Astrocyte (in vitro differentiated cells and primary cell): ENCODE results near the gene ITGA1. TPM values are rescaled to one million over a fixed set of nuclear protein-coding genes. Genes with fewer than 3 reads are reported as not detected.
A peak's percentile ranks its signal among the peaks of the same experiment; 100 is the strongest.

Experiments
- DNase-seq: peaks from one replicate; pipeline ENCODE4 v3.0.0-alpha.2; 2010; ENCODE audit warnings: low read depth
- FAIRE-seq: peaks from 2 replicates; lab custom pipeline; 2011; peaks lifted over from hg19 to GRCh38; lab: Jason Lieb, UNC
- H2AFZ ChIP-seq: 2 replicates; pipeline ENCODE4 v1.6.0; 2012; ENCODE audit warnings: low read depth, low read length, inconsistent platforms
- H3K27ac ChIP-seq: 2 replicates; pipeline ENCODE4 v1.5.1; 2011; ENCODE audit warnings: low read depth, low read length, inconsistent platforms
- H3K27me3 ChIP-seq: 2 replicates; pipeline ENCODE4 v1.6.0; 2011; ENCODE audit warnings: low read length, inconsistent platforms; ENCODE audit not compliant: insufficient read depth
- H3K36me3 ChIP-seq: 2 replicates; pipeline ENCODE4 v1.5.1; 2011; ENCODE audit warnings: low read length, inconsistent platforms; ENCODE audit not compliant: insufficient read depth
- H3K4me1 ChIP-seq: 2 replicates; pipeline ENCODE4 v1.5.1; 2011; ENCODE audit warnings: low read length, inconsistent platforms; ENCODE audit not compliant: insufficient read depth
- H3K4me2 ChIP-seq: 2 replicates; pipeline ENCODE4 v1.6.0; 2012; ENCODE audit warnings: low read length, inconsistent platforms
- H3K4me3 ChIP-seq: 2 replicates; pipeline ENCODE4 v1.5.1; 2011; ENCODE audit warnings: low read depth, mild to moderate bottlenecking, low read length, inconsistent platforms; ENCODE audit not compliant: insufficient read depth
- H3K79me2 ChIP-seq: 2 replicates; pipeline ENCODE4 v1.6.0; 2012; ENCODE audit warnings: mild to moderate bottlenecking, low read length, inconsistent platforms; ENCODE audit not compliant: insufficient read depth
- H3K9ac ChIP-seq: 2 replicates; pipeline ENCODE4 v1.6.0; 2012; ENCODE audit warnings: mild to moderate bottlenecking, low read length, inconsistent platforms
- H3K9me3 ChIP-seq: 2 replicates; pipeline ENCODE4 v1.5.1; 2012; ENCODE audit warnings: low read depth, mild to moderate bottlenecking, low read length, inconsistent platforms; ENCODE audit not compliant: insufficient read depth
- H4K20me1 ChIP-seq: 2 replicates; pipeline ENCODE4 v1.6.0; 2012; ENCODE audit warnings: low read length, inconsistent platforms; ENCODE audit not compliant: insufficient read depth
- H3K27ac Mint-ChIP-seq: one replicate; pipeline ENCODE4 v1.8.0; 2021; ENCODE audit warnings: mild to moderate bottlenecking, mixed read lengths; ENCODE audit not compliant: unreplicated experiment
- H3K27me3 Mint-ChIP-seq: one replicate; pipeline ENCODE4 v1.8.0; 2021; ENCODE audit warnings: low read depth, mixed read lengths; ENCODE audit not compliant: unreplicated experiment
- H3K36me3 Mint-ChIP-seq: one replicate; pipeline ENCODE4 v1.8.0; 2021; ENCODE audit warnings: low read depth, mixed read lengths; ENCODE audit not compliant: unreplicated experiment
- H3K4me1 Mint-ChIP-seq: one replicate; pipeline ENCODE4 v1.8.0; 2021; ENCODE audit warnings: low read depth, mixed read lengths; ENCODE audit not compliant: unreplicated experiment
- H3K4me3 Mint-ChIP-seq: one replicate; pipeline ENCODE4 v1.8.0; 2021; ENCODE audit warnings: mild to moderate bottlenecking, moderate library complexity, mixed read lengths; ENCODE audit not compliant: unreplicated experiment
- H3K9me3 Mint-ChIP-seq: one replicate; pipeline ENCODE4 v1.8.0; 2021; ENCODE audit warnings: mild to moderate bottlenecking, mixed read lengths; ENCODE audit not compliant: unreplicated experiment
- EZH2 ChIP-seq: IDR thresholded peaks from 2 replicates; pipeline ENCODE4 v1.6.1; 2012; ENCODE audit warnings: mild to moderate bottlenecking, low read length, inconsistent platforms; ENCODE audit not compliant: insufficient read depth
- total RNA-seq: library from RNA; stranded (reverse); gene quantifications from 2 replicates; pipeline ENCODE4 v1.2.1, GENCODE V29; 2021
- TF ChIP-seq, protein P1 (sequence below): IDR thresholded peaks from 2 replicates; pipeline ENCODE4 v1.5.1; 2011; ENCODE audit warnings: low read depth, mild to moderate bottlenecking, inconsistent platforms, low read length, moderate library complexity; ENCODE audit not compliant: insufficient read depth

Gene ITGA1
- total RNA-seq, 1 donor from 2014 or later = 73.7 TPM

DNA sequence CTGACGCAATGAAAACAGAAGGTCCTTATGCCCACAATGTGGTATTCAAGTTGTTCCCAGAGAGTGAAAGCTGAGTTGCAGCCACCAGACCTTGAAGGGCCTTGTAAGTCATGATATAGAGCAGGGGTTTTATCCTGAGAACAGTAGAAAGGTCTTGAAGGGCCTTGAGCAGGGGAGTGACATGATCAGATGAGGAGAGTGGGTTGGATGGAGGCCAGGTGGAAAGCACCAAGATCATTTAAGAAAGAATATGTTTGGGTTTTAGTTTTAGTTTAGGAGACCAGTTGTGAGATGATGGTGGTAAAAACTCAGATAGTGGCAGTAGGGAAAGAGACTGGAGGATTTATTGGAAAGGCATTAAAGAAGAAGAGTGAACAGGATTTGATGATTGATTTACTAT lies 207.4 kb downstream of the ITGA1 start:
- Histone ChIP-seq H3K9me3 (no peaks in the 10 kb centered on the region), H3K36me3 (peaks cover 9% of the 10 kb centered on the region), H3K27ac (no peak overlapping the region), H3K4me3 (no peak overlapping the region), H3K27me3 (no peaks in the 10 kb centered on the region), H3K79me2 (peaks cover 76% of the 10 kb centered on the region), H3K4me1 (peaks cover 8% of the 10 kb centered on the region), H3K4me2 (no peak overlapping the region), H3K9ac (no peak overlapping the region), H2AFZ (no peak overlapping the region), H4K20me1 (peaks cover 12% of the 10 kb centered on the region)
- H3K4me3 Mint-ChIP-seq = no peak overlapping the region
- H3K27ac Mint-ChIP-seq = no peak overlapping the region
- DNase-seq (no peak), FAIRE-seq (no peak)
- H3K4me1 Mint-ChIP-seq = peaks cover 12% of the 10 kb centered on the region
- H3K27me3 Mint-ChIP-seq = no peaks in the 10 kb centered on the region
- TF ChIP-seq, protein P1, sequence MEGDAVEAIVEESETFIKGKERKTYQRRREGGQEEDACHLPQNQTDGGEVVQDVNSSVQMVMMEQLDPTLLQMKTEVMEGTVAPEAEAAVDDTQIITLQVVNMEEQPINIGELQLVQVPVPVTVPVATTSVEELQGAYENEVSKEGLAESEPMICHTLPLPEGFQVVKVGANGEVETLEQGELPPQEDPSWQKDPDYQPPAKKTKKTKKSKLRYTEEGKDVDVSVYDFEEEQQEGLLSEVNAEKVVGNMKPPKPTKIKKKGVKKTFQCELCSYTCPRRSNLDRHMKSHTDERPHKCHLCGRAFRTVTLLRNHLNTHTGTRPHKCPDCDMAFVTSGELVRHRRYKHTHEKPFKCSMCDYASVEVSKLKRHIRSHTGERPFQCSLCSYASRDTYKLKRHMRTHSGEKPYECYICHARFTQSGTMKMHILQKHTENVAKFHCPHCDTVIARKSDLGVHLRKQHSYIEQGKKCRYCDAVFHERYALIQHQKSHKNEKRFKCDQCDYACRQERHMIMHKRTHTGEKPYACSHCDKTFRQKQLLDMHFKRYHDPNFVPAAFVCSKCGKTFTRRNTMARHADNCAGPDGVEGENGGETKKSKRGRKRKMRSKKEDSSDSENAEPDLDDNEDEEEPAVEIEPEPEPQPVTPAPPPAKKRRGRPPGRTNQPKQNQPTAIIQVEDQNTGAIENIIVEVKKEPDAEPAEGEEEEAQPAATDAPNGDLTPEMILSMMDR = no peak
- no peak for TF ChIP-seq EZH2
- H3K9me3 Mint-ChIP-seq = no peaks in the 10 kb centered on the region
- peaks cover 2% of the 10 kb centered on the region for H3K36me3 Mint-ChIP-seq

DNA sequence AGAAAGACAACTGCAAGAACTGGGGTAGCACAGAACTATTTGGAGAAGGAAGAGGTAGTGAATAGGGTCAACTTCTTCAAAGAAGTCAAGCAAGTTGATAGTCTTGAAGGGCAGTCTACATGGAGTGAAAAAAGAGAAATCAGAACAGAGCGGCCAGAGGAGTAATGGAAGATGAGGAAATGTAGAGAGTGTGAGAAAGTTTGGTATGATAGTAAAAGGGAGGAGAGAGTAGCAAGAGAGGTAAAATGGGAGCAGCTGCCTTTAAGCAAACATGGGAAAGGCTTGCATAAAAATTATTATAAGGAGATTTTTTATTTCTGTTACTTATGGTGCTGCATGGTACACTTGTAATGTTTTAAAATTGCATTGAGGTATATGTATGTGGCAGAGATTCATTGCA lies 208.2 kb downstream of the ITGA1 start:
- Histone ChIP-seq H3K9ac (no peak overlapping the region), H3K79me2 (peaks cover 69% of the 10 kb centered on the region)

DNA sequence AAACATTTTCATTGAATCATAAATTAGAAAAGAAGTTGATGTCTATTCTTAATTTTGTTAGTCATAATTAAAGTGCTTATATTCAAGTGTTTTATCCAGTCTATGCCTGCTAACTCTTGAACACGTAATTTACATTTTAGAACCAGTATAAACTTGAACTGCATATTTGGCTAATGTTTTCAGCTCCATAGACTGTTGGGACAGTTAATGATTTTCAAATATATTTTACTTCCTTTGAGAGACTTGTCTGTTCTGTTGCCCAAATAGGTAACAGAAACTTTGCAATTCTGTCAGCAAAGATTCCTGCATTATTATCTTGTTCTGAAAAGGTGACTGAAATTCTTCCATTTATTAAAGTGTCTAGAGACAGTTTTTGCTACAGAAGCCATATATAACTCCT lies 209.3 kb downstream of the ITGA1 start:
- DNase-seq (no peak), FAIRE-seq (no peak)
- Histone ChIP-seq H4K20me1 (peaks cover 12% of the 10 kb centered on the region), H3K27me3 (no peaks in the 10 kb centered on the region), H3K27ac (no peak overlapping the region), H3K9me3 (no peaks in the 10 kb centered on the region), H2AFZ (no peak overlapping the region), H3K4me1 (peaks cover 3% of the 10 kb centered on the region), H3K79me2 (peaks cover 63% of the 10 kb centered on the region), H3K4me3 (no peak overlapping the region), H3K4me2 (peak overlapping the region; percentile 25), H3K36me3 (peaks cover 9% of the 10 kb centered on the region), H3K9ac (no peak overlapping the region)
- no peaks in the 10 kb centered on the region for H3K27me3 Mint-ChIP-seq
- H3K4me1 Mint-ChIP-seq = peaks cover 5% of the 10 kb centered on the region
- TF ChIP-seq, protein P1 = no peak
- TF ChIP-seq EZH2 = no peak
- H3K36me3 Mint-ChIP-seq = peaks cover 2% of the 10 kb centered on the region
- no peaks in the 10 kb centered on the region for H3K9me3 Mint-ChIP-seq
- H3K27ac Mint-ChIP-seq = no peak overlapping the region
- H3K4me3 Mint-ChIP-seq = no peak overlapping the region

More for the DNA sequence above, 208.2 kb downstream of the ITGA1 start:
- Histone ChIP-seq H4K20me1 (peaks cover 12% of the 10 kb centered on the region), H2AFZ (no peak overlapping the region), H3K4me3 (no peak overlapping the region), H3K36me3 (peaks cover 9% of the 10 kb centered on the region), H3K4me2 (no peak overlapping the region), H3K27me3 (no peaks in the 10 kb centered on the region), H3K27ac (no peak overlapping the region), H3K4me1 (peaks cover 3% of the 10 kb centered on the region), H3K9me3 (no peaks in the 10 kb centered on the region)
- TF ChIP-seq, protein P1 = no peak
- TF ChIP-seq EZH2 = no peak
- Mint-ChIP-seq H3K9me3 (no peaks in the 10 kb centered on the region), H3K27ac (no peak overlapping the region), H3K36me3 (peaks cover 2% of the 10 kb centered on the region), H3K27me3 (no peaks in the 10 kb centered on the region), H3K4me1 (peaks cover 5% of the 10 kb centered on the region), H3K4me3 (no peak overlapping the region)
- FAIRE-seq (no peak), DNase-seq (no peak)
